Sigmoid colon (tissue), 4 donors: ENCODE measurements around the gene BLTP1.

Experiments
- CTCF ChIP-seq, 4 experiments: fragments of 450-650 bp in 3 of 4; fragments of 200-600 bp in 1 of 4; IDR thresholded peaks; one replicate each; pipeline ENCODE4 v1.5.1; 2016 to 2019; ENCODE audit warnings: antibody characterized with exemption in 4 of 4, mild to moderate bottlenecking in 3 of 4, moderate library complexity in 2 of 4
- EP300 ChIP-seq, 4 donors: sonication (generic); formaldehyde crosslinking; IDR thresholded peaks; one replicate each; pipeline ENCODE4 v1.6.1; 2017; ENCODE audit warnings: antibody characterized with exemption in 4 of 4
- POLR2A ChIP-seq, 2 donors: fragments of 450-650 bp; IDR thresholded peaks; one replicate each; pipeline ENCODE4 v1.6.1; 2016; ENCODE audit warnings: antibody characterized with exemption in 2 of 2, mild to moderate bottlenecking in 2 of 2, moderate library complexity in 2 of 2
- POLR2AphosphoS5 ChIP-seq, 4 donors: sonication (generic); formaldehyde crosslinking; IDR thresholded peaks; one replicate each; pipeline ENCODE4 v1.6.1; 2017; ENCODE audit warnings: antibody characterized with exemption in 4 of 4

- TF ChIP-seq POLR2AphosphoS5 (IDR thresholded peaks at IDR 0.05) (no peak), POLR2A (IDR thresholded peaks at IDR 0.05) (no peak), CTCF (IDR thresholded peaks at IDR 0.05) (no peak), EP300 (IDR thresholded peaks at IDR 0.05) (no peak)
These were observed 26.8 kb downstream of the BLTP1 start for GRCh38 chr4:122178961-122179360.
